ELR (cell line): ENCODE results near the gene TCF12.

Experiments
- DNase-seq: peaks from one replicate; pipeline ENCODE4 v3.0.0-alpha.2; 2015; ENCODE audit warnings: low read depth

TCF12 gene

GRCh38 chr15:57018151-57018550 is 99.7 kb downstream of the TCF12 start:
- DNase-seq: peak; percentile 26

- peak; percentile 67 for DNase-seq
Observed at GRCh38 chr15:57019496-57020160, 101.2 kb downstream of the TCF12 start.

GRCh38 chr15:57025264-57025926 is 107.0 kb downstream of the TCF12 start:
- DNase-seq: peak; percentile 58

- no peak for DNase-seq
Observed at GRCh38 chr15:57026016-57026592, 107.7 kb downstream of the TCF12 start.

- DNase-seq: no peak
Observed at GRCh38 chr15:57027596-57027995, 109.2 kb downstream of the TCF12 start.

- DNase-seq: no peak
Observed at GRCh38 chr15:57028176-57028575, 109.7 kb downstream of the TCF12 start.

GRCh38 chr15:57030011-57030410 is 111.6 kb downstream of the TCF12 start:
- DNase-seq: no peak

- no peak for DNase-seq
Observed at GRCh38 chr15:57031082-57031481, 112.6 kb downstream of the TCF12 start.

GRCh38 chr15:57031605-57032004 is 113.2 kb downstream of the TCF12 start:
- DNase-seq: peak; percentile 8

GRCh38 chr15:57032338-57032737 is 113.9 kb downstream of the TCF12 start:
- no peak for DNase-seq

- no peak for DNase-seq
Observed at GRCh38 chr15:57033715-57034439, 115.4 kb downstream of the TCF12 start.

- no peak for DNase-seq
Observed at GRCh38 chr15:57034613-57035012, 116.2 kb downstream of the TCF12 start.

GRCh38 chr15:57035664-57036063 is 117.2 kb downstream of the TCF12 start:
- no peak for DNase-seq

- no peak for DNase-seq
Observed at GRCh38 chr15:57036352-57036751, 117.9 kb downstream of the TCF12 start.

- DNase-seq: no peak
Observed at GRCh38 chr15:57037548-57037947, 119.1 kb downstream of the TCF12 start.

- DNase-seq: no peak
Observed at GRCh38 chr15:57038040-57038439, 119.6 kb downstream of the TCF12 start.

GRCh38 chr15:57038496-57038895 is 120.1 kb downstream of the TCF12 start:
- DNase-seq: no peak

- no peak for DNase-seq
Observed at GRCh38 chr15:57041416-57041815, 123.0 kb downstream of the TCF12 start.

GRCh38 chr15:57044072-57044702 is 125.7 kb downstream of the TCF12 start:
- DNase-seq: no peak

GRCh38 chr15:57044970-57045369 is 126.5 kb downstream of the TCF12 start:
- no peak for DNase-seq

GRCh38 chr15:57045741-57046382 is 127.4 kb downstream of the TCF12 start:
- no peak for DNase-seq
